ENCODE measurements around the gene LDB2.

The LDB2 gene

GRCh38 chr4:16732741-16733140 is 165.7 kb downstream of the LDB2 start:
- TF ChIP-seq EP300 (IDR thresholded peaks at IDR 0.05; ENCODE audit: borderline replicate concordance), result no peak
- no peak for TF ChIP-seq TAF1 (IDR thresholded peaks at IDR 0.05; ENCODE audit: low read depth)
- TF ChIP-seq ZBTB7A (IDR thresholded peaks at IDR 0.05; ENCODE audit: low read depth), result no peak
- TF ChIP-seq TEAD4 (IDR thresholded peaks at IDR 0.05), result no peak
- TF ChIP-seq EGR1 (IDR thresholded peaks at IDR 0.05), result no peak
- TF ChIP-seq CEBPB (IDR thresholded peaks at IDR 0.05), result no peak
- TF ChIP-seq RAD21 (IDR thresholded peaks at IDR 0.05; ENCODE audit: low read depth), result no peak
- TF ChIP-seq FOXM1 (IDR thresholded peaks at IDR 0.05; ENCODE audit: borderline replicate concordance, low read depth), result no peak
- TF ChIP-seq YY1 (IDR thresholded peaks at IDR 0.05; ENCODE audit: low read depth), result no peak
- no peak for TF ChIP-seq CREB1 (IDR thresholded peaks at IDR 0.05; ENCODE audit: low read depth)

GRCh38 chr4:16731776-16732380 is 166.6 kb downstream of the LDB2 start:
- no peak for TF ChIP-seq CREB1 (IDR thresholded peaks at IDR 0.05; ENCODE audit: low read depth)
- no peak for TF ChIP-seq USF1 (IDR thresholded peaks at IDR 0.05)
- no peak for TF ChIP-seq TAF1 (IDR thresholded peaks at IDR 0.05; ENCODE audit: low read depth)
- no peak for TF ChIP-seq FOXM1 (IDR thresholded peaks at IDR 0.05; ENCODE audit: borderline replicate concordance, low read depth)
- TF ChIP-seq EP300 (IDR thresholded peaks at IDR 0.05; ENCODE audit: borderline replicate concordance), result no peak
- no peak for TF ChIP-seq EGR1 (IDR thresholded peaks at IDR 0.05)
- no peak for TF ChIP-seq TCF12 (IDR thresholded peaks at IDR 0.05; ENCODE audit: low read depth)
- no peak for TF ChIP-seq YY1 (IDR thresholded peaks at IDR 0.05; ENCODE audit: low read depth)
- no peak for TF ChIP-seq NFIC (IDR thresholded peaks at IDR 0.05)
- TF ChIP-seq ZBTB7A (IDR thresholded peaks at IDR 0.05; ENCODE audit: low read depth), result no peak
- no peak for TF ChIP-seq TEAD4 (IDR thresholded peaks at IDR 0.05)
- no peak for TF ChIP-seq REST (IDR thresholded peaks at IDR 0.05; ENCODE audit: low read depth)
- no peak for TF ChIP-seq MAX (IDR thresholded peaks at IDR 0.05)
- TF ChIP-seq CEBPB (IDR thresholded peaks at IDR 0.05), result no peak

GRCh38 chr4:16730522-16731205 is 167.8 kb downstream of the LDB2 start:
- TF ChIP-seq YY1 (IDR thresholded peaks at IDR 0.05; ENCODE audit: low read depth) (no peak), EP300 (IDR thresholded peaks at IDR 0.05; ENCODE audit: borderline replicate concordance) (no peak), MAX (IDR thresholded peaks at IDR 0.05) (no peak), REST (IDR thresholded peaks at IDR 0.05; ENCODE audit: low read depth) (no peak), TCF12 (IDR thresholded peaks at IDR 0.05; ENCODE audit: low read depth) (no peak), CREB1 (IDR thresholded peaks at IDR 0.05; ENCODE audit: low read depth) (no peak)

- TF ChIP-seq TEAD4 (IDR thresholded peaks at IDR 0.05) (no peak), MAX (IDR thresholded peaks at IDR 0.05) (no peak), CEBPB (IDR thresholded peaks at IDR 0.05) (no peak), RAD21 (IDR thresholded peaks at IDR 0.05; ENCODE audit: low read depth) (no peak), USF1 (IDR thresholded peaks at IDR 0.05) (no peak), EP300 (IDR thresholded peaks at IDR 0.05; ENCODE audit: borderline replicate concordance) (no peak), EGR1 (IDR thresholded peaks at IDR 0.05) (no peak), REST (IDR thresholded peaks at IDR 0.05; ENCODE audit: low read depth) (no peak), YY1 (IDR thresholded peaks at IDR 0.05; ENCODE audit: low read depth) (no peak), CREB1 (IDR thresholded peaks at IDR 0.05; ENCODE audit: low read depth) (no peak)
Measured at GRCh38 chr4:16729336-16729735, 169.1 kb downstream of the LDB2 start.
